Cardiac fibroblast (primary cell): ENCODE data around the gene ARID4B.
"Not testable (repeated sequence)": the region's sequence is repeated elsewhere in the genome, so short reads cannot be mapped to it uniquely, and the experiment has no call there.

Source experiments
- DNase-seq, 2 donors: peaks; one replicate each; pipeline versions ENCODE4 v3.0.0 to v3.0.0-alpha.2; 2010; ENCODE audit warnings: low read depth in 2 of 2
- H3K4me3 ChIP-seq, 2 donors: replicated peaks in 1 of 2; 1 replicate in 1 of 2; 2 replicates in 1 of 2; pipeline ENCODE4 v1.5.1; 2011; ENCODE audit warnings: low read depth in 2 of 2, low read length in 2 of 2, mild to moderate bottlenecking in 2 of 2, moderate library complexity in 1 of 2
- TF ChIP-seq, protein P1 (sequence below): IDR thresholded peaks from one replicate; pipeline ENCODE4 v1.5.1; 2011; ENCODE audit warnings: low read depth, mild to moderate bottlenecking, low read length, inconsistent platforms

Gene ARID4B

GRCh38 chr1:235264327-235264726 is 63.7 kb downstream of the ARID4B start:
- DNase-seq, result no peak
- TF ChIP-seq, protein P1, sequence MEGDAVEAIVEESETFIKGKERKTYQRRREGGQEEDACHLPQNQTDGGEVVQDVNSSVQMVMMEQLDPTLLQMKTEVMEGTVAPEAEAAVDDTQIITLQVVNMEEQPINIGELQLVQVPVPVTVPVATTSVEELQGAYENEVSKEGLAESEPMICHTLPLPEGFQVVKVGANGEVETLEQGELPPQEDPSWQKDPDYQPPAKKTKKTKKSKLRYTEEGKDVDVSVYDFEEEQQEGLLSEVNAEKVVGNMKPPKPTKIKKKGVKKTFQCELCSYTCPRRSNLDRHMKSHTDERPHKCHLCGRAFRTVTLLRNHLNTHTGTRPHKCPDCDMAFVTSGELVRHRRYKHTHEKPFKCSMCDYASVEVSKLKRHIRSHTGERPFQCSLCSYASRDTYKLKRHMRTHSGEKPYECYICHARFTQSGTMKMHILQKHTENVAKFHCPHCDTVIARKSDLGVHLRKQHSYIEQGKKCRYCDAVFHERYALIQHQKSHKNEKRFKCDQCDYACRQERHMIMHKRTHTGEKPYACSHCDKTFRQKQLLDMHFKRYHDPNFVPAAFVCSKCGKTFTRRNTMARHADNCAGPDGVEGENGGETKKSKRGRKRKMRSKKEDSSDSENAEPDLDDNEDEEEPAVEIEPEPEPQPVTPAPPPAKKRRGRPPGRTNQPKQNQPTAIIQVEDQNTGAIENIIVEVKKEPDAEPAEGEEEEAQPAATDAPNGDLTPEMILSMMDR, result no peak
- no peak overlapping the region for H3K4me3 ChIP-seq

DNA sequence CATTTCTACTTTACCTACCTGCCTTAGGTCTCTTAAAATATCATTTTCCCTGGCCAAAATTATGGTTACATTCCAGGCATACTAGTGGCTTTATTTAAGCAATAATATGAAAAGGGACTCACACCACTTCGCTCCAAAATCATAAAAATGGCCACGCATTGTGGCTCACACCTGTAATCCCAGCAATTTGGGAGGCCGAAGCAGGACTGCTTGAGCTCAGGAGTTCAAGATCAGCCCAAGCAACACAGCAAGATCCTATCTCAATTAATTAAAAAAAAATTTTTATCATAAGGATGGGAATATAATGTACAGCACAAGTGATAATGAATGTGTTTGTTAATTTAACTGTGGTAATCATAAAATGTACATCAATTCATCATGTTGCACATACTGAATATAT is 65.4 kb downstream of the ARID4B start:
- no peak overlapping the region for H3K4me3 ChIP-seq
- DNase-seq, result no peak
- TF ChIP-seq, protein P1, result no peak

DNA sequence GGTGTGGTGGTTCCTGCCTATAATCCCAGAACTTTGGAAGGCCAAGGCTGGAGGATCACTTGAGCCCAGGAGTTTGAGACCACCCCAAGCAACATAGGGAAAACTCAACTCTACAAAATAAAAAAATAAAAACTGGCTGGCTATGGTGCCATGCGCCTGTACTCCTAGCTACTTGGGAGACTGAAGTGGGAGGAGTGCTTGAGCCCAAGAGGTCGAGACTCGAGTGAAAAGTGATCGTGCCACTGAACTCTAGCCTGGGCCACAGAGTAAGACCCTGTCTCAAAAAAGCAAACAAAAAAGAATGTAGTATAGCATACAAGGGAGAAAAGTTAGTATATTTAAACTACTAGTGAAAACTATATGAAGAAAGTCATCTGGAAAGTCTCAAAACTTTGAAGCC is 66.7 kb downstream of the ARID4B start:
- TF ChIP-seq, protein P1, result no peak
- H3K4me3 ChIP-seq, result no peak overlapping the region
- no peak for DNase-seq

- DNase-seq, result no peak
- no peak overlapping the region for H3K4me3 ChIP-seq
- TF ChIP-seq, protein P1, result no peak
These were observed 68.7 kb downstream of the ARID4B start for GRCh38 chr1:235259133-235259778.

GRCh38 chr1:235258068-235258467 is 69.9 kb downstream of the ARID4B start:
- DNase-seq, H3K4me3 ChIP-seq: not testable (repeated sequence)

GRCh38 chr1:235254721-235255120 is 73.3 kb downstream of the ARID4B start:
- DNase-seq, result no peak
- TF ChIP-seq, protein P1, result no peak
- H3K4me3 ChIP-seq, result no peak overlapping the region

GRCh38 chr1:235253219-235253962 is 74.6 kb downstream of the ARID4B start:
- DNase-seq, result peak; percentile 80 to 83
- TF ChIP-seq, protein P1, result peak; percentile 92
- no peak overlapping the region for H3K4me3 ChIP-seq
